Measurements from ENCODE around the gene MOCOS.

DNA sequence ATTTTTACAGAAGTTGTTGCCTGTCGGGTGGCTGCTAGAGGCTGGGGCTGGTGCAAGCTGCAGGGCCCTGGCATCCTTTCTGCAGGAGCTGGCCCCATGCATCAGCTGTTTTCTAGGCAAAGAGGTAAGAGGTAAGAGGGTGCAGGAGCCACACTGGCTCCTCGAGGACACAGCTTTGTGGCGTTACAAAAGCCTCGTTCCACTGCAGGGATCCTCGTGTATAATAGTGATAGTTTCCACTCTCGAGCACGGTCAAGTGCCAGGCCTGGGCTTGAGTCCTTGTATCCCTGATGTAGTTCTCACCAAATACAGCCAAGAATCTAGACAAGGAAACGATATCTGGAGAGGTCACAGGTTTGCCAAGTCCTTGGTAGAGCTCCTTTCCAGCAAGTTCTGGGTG lies 77.0 kb downstream of the MOCOS start:
- TF ChIP-seq GATA3 (IDR thresholded peaks at IDR 0.05; ENCODE audit: low read depth, low read length) (no peak), GATA2 (IDR thresholded peaks at IDR 0.05; ENCODE audit: low read depth, low read length) (no peak)

All from SH-SY5Y (cell line).